Islet precursor cell (in vitro differentiated cells): ENCODE measurements around the gene NFYA.
A peak's percentile ranks its signal among the peaks of the same experiment; 100 is the strongest.

Experiments
- DNase-seq: peaks from one replicate; pipeline ENCODE4 v3.0.0-alpha.2; 2018

NFYA gene

GRCh38 chr6:41122373-41122772, 49.6 kb downstream of the NFYA start:
- no peak for DNase-seq

DNA sequence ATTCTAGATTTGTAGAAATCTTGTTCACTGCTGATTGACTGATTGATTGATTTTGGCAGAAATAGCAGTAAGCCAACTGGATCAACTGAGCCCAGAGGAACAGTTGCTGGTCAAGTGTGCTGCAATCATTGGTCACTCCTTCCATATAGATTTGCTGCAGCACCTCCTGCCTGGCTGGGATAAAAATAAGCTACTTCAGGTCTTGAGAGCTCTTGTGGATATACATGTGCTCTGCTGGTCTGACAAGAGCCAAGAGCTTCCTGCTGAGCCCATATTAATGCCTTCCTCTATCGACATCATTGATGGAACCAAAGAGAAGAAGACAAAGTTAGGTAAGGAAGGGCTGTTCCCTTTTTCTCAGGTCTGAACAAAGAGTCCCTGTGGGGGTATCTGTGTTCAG, 50.1 kb downstream of the NFYA start:
- no peak for DNase-seq

- DNase-seq, result no peak
These were observed 52.5 kb downstream of the NFYA start for GRCh38 chr6:41125282-41125681.

- DNase-seq, result peak; percentile 82
These were observed 59.5 kb downstream of the NFYA start for GRCh38 chr6:41132254-41132653.

- DNase-seq, result no peak
These were observed 62.5 kb downstream of the NFYA start for GRCh38 chr6:41135062-41135832.

DNA sequence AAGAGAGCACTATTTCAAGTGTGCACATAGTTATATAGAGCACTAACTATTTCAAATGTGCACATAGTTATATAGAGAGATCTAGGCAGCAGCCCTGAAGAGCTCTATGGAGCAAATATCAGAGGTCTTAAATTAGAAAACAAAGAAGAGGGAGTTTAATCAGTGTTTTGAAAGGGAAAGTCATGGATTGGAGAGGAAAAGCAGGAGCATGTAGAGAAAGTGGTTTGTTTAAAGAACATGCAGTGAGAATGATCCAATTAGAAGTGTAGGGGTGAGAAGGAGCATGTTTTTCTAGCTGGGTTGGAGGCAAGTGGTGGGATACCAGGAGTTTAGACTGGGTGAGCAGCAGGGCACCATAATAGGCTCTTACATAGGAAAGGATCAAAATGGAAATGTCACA, 64.1 kb downstream of the NFYA start:
- DNase-seq, result no peak

DNA sequence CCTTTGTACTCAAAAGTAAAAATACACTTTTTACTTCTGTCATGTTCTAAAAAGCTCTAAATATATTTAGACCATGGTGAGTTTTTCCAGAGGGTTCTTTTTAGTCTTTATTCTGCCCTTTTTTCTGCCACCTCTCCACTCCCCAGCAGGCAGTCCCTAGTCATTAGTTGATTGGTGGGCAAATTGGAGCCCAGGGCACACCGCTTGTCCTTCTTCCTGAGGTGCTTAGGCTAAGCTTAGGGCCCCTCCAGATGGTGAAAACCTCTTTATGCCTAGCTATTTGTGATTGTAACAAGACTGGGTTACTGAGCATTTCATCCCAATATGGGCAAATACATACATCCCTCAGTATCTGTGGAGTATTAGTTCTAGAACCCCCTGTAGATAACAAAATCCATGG, 75.1 kb downstream of the NFYA start:
- no peak for DNase-seq
